ENCODE results near the gene ADM2. TPM values are rescaled to one million over a fixed set of nuclear protein-coding genes. Genes with fewer than 3 reads are reported as not detected.

The ADM2 gene
- total RNA-seq, 1 donor from 2014 or later = not detected

- H3K4me3 ChIP-seq = no peak overlapping the region
- H3K9me3 ChIP-seq = no peaks in the 10 kb centered on the region
- no peak for TF ChIP-seq CTCF (IDR thresholded peaks at IDR 0.05)
- H3K27ac ChIP-seq = no peak overlapping the region
- DNase-seq (ENCODE audit: low spot score in 2 of 2) = peak in 1 of 2 donors; percentile 5
- H3K4me1 ChIP-seq = no peaks in the 10 kb centered on the region
- no peaks in the 10 kb centered on the region for H3K27me3 ChIP-seq
- peaks cover 63 to 71% of the 10 kb centered on the region in 2 donors for H3K36me3 ChIP-seq
- intact Hi-C loops (cut with DNase I) = no loop called here
Measured at GRCh38 chr22:50439314-50439870, 42.0 kb upstream of the ADM2 start.

GRCh38 chr22:50439871-50440331, 41.4 kb upstream of the ADM2 start:
- H3K9me3 ChIP-seq = no peaks in the 10 kb centered on the region
- intact Hi-C loops (cut with DNase I) = no loop called here
- peaks cover 60 to 68% of the 10 kb centered on the region in 2 donors for H3K36me3 ChIP-seq
- no peak for TF ChIP-seq CTCF (IDR thresholded peaks at IDR 0.05)
- no peaks in the 10 kb centered on the region for H3K4me1 ChIP-seq
- no peak overlapping the region for H3K27ac ChIP-seq
- H3K4me3 ChIP-seq = no peak overlapping the region
- DNase-seq (ENCODE audit: low spot score in 2 of 2) = peak in 1 of 2 donors; percentile 4
- no peaks in the 10 kb centered on the region for H3K27me3 ChIP-seq

- peak in 1 of 2 donors; percentile 7 for DNase-seq (ENCODE audit: low spot score in 2 of 2)
- no peak overlapping the region for H3K27ac ChIP-seq
- intact Hi-C loops (cut with DNase I) = no loop called here
- no peaks in the 10 kb centered on the region for H3K9me3 ChIP-seq
- no peak overlapping the region for H3K4me3 ChIP-seq
- peaks cover 53 to 63% of the 10 kb centered on the region in 2 donors for H3K36me3 ChIP-seq
- no peaks in the 10 kb centered on the region for H3K27me3 ChIP-seq
- H3K4me1 ChIP-seq = no peaks in the 10 kb centered on the region
- no peak for TF ChIP-seq CTCF (IDR thresholded peaks at IDR 0.05)
Measured at GRCh38 chr22:50440544-50441249, 40.6 kb upstream of the ADM2 start.

GRCh38 chr22:50441428-50441993, 39.8 kb upstream of the ADM2 start:
- intact Hi-C loops (cut with DNase I) = no loop called here
- Histone ChIP-seq H3K4me3 (no peak overlapping the region), H3K4me1 (no peaks in the 10 kb centered on the region), H3K36me3 (peaks cover 51 to 62% of the 10 kb centered on the region in 2 donors), H3K9me3 (no peaks in the 10 kb centered on the region), H3K27me3 (no peaks in the 10 kb centered on the region), H3K27ac (no peak overlapping the region)
- TF ChIP-seq CTCF (IDR thresholded peaks at IDR 0.05) = no peak
- peak in 1 of 2 donors; percentile 6 for DNase-seq (ENCODE audit: low spot score in 2 of 2)

GRCh38 chr22:50443197-50443596, 38.1 kb upstream of the ADM2 start:
- no peak overlapping the region for H3K4me3 ChIP-seq
- no peak overlapping the region for H3K27ac ChIP-seq
- intact Hi-C loops (cut with DNase I) = no loop called here
- peaks cover 51 to 62% of the 10 kb centered on the region in 2 donors for H3K36me3 ChIP-seq
- DNase-seq (ENCODE audit: low spot score in 2 of 2) = peak in 1 of 2 donors; percentile 5
- no peak for TF ChIP-seq CTCF (IDR thresholded peaks at IDR 0.05)
- no peaks in the 10 kb centered on the region for H3K27me3 ChIP-seq
- no peaks in the 10 kb centered on the region for H3K9me3 ChIP-seq
- H3K4me1 ChIP-seq = no peaks in the 10 kb centered on the region
